Measurements from ENCODE around the gene ZNF439. TPM values are rescaled to one million over a fixed set of nuclear protein-coding genes. Genes with fewer than 3 reads are reported as not detected.

Gene ZNF439
- total and polyA plus RNA-seq, 10 of the 15 experiments (the other 5 are each of a cell fraction or from before 2014, with no cell fraction given), result 0.43 to 2.5 (median 1.2) TPM

DNA sequence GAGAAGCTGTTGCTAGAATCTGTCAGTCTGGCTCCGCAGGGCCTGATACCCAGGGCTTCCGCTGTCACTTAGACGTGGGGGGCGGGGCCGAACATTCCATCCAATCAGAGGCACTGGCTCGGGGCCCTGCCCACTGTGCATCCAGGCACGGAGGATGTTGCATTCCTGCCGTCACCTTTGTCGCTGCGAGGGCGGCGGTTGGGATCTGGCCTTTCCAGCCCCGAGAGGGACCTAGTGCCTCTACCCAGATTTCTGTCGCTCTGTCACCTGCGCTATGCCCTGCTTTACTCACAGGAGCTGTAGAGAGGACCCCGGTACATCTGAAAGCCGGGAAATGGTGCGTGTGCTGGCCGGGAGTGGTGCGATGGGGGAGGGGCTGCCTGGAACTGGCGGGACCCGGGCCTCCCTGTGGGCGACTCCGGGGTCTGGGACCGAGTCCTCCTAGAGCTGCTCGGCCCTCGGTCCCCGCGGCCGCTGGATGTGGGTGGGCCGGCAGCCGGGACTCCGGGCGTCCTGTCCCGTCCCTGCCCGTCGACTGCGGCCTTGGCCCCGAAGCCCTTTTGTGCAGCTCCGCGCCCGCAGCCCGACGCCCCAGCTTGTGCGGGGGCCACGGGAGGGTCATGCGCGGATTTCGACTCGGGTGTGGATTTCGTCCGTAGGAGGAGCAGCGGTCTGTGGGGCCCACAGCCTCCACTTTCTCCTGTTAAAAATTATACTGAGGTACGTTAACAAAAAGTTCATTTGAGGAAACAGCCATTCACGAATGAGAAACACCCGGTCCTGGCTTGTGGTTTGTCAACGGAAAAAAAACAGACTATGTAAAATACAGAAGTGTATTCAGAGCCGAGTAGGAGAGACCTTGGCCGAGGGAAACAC is at the start of gene ZNF439 (continued):
- TF ChIP-seq EZH2 (IDR thresholded peaks at IDR 0.05; ENCODE audit: borderline replicate concordance, control insufficient read depth, low read depth, low read length) (no peak), RAD21 (IDR thresholded peaks at IDR 0.05; ENCODE audit: insufficient read depth, low read depth, low read length) (no peak), RELA (IDR thresholded peaks at IDR 0.05; ENCODE audit: borderline replicate concordance, partially characterized antibody) (no peak), ZZZ3 (IDR thresholded peaks at IDR 0.05; ENCODE audit: control insufficient read depth, insufficient read length, low read depth) (no peak), SMAD5 (IDR thresholded peaks at IDR 0.05; ENCODE audit: low read depth) (no peak), MEF2A (IDR thresholded peaks at IDR 0.05; ENCODE audit: insufficient read depth, low read depth, low read length) (no peak), SIN3A (IDR thresholded peaks at IDR 0.05; ENCODE audit: low read depth, low read length) (no peak), TAF1 (IDR thresholded peaks at IDR 0.05; ENCODE audit: borderline replicate concordance, low read depth, low read length) (peak; percentile 34; the same call in 1 of the 2 replicates), CREM (IDR thresholded peaks at IDR 0.05; ENCODE audit: low read depth) (0 out of 2 replicates have a peak, but pooled peaks have one; percentile 18), CBX3 (IDR thresholded peaks at IDR 0.05; ENCODE audit: borderline replicate concordance, low read depth) (no peak), NR2C2 (IDR thresholded peaks at IDR 0.05; ENCODE audit: borderline replicate concordance, control insufficient read depth, insufficient read length, low read depth) (no peak), PAX8 (IDR thresholded peaks at IDR 0.05) (no peak), NBN (IDR thresholded peaks at IDR 0.05) (no peak), RUNX3 (IDR thresholded peaks at IDR 0.05; ENCODE audit: low read length) (peak; percentile 61), CHD2 (IDR thresholded peaks at IDR 0.05; ENCODE audit: borderline replicate concordance, low read depth, low read length) (no peak), BHLHE40 (IDR thresholded peaks at IDR 0.05; ENCODE audit: borderline replicate concordance in 1 of 2, low read depth in 2 of 2, low read length in 1 of 2) (0 out of 4 replicates have a peak, but pooled peaks of 1 of the 2 experiments have one; percentile 10)
- TF ChIP-seq, protein P1, sequence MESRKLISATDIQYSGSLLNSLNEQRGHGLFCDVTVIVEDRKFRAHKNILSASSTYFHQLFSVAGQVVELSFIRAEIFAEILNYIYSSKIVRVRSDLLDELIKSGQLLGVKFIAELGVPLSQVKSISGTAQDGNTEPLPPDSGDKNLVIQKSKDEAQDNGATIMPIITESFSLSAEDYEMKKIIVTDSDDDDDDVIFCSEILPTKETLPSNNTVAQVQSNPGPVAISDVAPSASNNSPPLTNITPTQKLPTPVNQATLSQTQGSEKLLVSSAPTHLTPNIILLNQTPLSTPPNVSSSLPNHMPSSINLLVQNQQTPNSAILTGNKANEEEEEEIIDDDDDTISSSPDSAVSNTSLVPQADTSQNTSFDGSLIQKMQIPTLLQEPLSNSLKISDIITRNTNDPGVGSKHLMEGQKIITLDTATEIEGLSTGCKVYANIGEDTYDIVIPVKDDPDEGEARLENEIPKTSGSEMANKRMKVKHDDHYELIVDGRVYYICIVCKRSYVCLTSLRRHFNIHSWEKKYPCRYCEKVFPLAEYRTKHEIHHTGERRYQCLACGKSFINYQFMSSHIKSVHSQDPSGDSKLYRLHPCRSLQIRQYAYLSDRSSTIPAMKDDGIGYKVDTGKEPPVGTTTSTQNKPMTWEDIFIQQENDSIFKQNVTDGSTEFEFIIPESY (IDR thresholded peaks at IDR 0.05), result no peak
- TF ChIP-seq, protein P2, sequence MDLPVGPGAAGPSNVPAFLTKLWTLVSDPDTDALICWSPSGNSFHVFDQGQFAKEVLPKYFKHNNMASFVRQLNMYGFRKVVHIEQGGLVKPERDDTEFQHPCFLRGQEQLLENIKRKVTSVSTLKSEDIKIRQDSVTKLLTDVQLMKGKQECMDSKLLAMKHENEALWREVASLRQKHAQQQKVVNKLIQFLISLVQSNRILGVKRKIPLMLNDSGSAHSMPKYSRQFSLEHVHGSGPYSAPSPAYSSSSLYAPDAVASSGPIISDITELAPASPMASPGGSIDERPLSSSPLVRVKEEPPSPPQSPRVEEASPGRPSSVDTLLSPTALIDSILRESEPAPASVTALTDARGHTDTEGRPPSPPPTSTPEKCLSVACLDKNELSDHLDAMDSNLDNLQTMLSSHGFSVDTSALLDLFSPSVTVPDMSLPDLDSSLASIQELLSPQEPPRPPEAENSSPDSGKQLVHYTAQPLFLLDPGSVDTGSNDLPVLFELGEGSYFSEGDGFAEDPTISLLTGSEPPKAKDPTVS (IDR thresholded peaks at IDR 0.05; ENCODE audit: low read depth, low read length), result no peak
- TF ChIP-seq, protein P3, sequence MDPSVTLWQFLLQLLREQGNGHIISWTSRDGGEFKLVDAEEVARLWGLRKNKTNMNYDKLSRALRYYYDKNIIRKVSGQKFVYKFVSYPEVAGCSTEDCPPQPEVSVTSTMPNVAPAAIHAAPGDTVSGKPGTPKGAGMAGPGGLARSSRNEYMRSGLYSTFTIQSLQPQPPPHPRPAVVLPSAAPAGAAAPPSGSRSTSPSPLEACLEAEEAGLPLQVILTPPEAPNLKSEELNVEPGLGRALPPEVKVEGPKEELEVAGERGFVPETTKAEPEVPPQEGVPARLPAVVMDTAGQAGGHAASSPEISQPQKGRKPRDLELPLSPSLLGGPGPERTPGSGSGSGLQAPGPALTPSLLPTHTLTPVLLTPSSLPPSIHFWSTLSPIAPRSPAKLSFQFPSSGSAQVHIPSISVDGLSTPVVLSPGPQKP (IDR thresholded peaks at IDR 0.05; ENCODE audit: low read depth, low read length), result no peak
- TF ChIP-seq, protein P4, sequence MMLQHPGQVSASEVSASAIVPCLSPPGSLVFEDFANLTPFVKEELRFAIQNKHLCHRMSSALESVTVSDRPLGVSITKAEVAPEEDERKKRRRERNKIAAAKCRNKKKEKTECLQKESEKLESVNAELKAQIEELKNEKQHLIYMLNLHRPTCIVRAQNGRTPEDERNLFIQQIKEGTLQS (IDR thresholded peaks at IDR 0.05; ENCODE audit: borderline replicate concordance, extremely low read depth, low read depth, low read length), result no peak
- TF ChIP-seq, protein P5, sequence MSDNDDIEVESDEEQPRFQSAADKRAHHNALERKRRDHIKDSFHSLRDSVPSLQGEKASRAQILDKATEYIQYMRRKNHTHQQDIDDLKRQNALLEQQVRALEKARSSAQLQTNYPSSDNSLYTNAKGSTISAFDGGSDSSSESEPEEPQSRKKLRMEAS (IDR thresholded peaks at IDR 0.05; ENCODE audit: low read depth, low read length), result no peak; the same call in 1 of the 2 replicates
- TF ChIP-seq, protein P6, sequence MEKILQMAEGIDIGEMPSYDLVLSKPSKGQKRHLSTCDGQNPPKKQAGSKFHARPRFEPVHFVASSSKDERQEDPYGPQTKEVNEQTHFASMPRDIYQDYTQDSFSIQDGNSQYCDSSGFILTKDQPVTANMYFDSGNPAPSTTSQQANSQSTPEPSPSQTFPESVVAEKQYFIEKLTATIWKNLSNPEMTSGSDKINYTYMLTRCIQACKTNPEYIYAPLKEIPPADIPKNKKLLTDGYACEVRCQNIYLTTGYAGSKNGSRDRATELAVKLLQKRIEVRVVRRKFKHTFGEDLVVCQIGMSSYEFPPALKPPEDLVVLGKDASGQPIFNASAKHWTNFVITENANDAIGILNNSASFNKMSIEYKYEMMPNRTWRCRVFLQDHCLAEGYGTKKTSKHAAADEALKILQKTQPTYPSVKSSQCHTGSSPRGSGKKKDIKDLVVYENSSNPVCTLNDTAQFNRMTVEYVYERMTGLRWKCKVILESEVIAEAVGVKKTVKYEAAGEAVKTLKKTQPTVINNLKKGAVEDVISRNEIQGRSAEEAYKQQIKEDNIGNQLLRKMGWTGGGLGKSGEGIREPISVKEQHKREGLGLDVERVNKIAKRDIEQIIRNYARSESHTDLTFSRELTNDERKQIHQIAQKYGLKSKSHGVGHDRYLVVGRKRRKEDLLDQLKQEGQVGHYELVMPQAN (conservative IDR thresholded peaks at IDR 0.05), result no peak

Data from GM12878 (cell line).